ENCODE measurements around the gene TET3.
"Not testable (repeated sequence)": the region's sequence is repeated elsewhere in the genome, so short reads cannot be mapped to it uniquely, and the experiment has no call there.

Gene TET3

GRCh38 chr2:73984203-73984921 lies at the start of gene TET3:
TSS of gene TET3 (plus strand) at chr2:73984910. CDS start at chr2:73986404, 1,494 bp downstream.
- no peak for DNase-seq

DNA sequence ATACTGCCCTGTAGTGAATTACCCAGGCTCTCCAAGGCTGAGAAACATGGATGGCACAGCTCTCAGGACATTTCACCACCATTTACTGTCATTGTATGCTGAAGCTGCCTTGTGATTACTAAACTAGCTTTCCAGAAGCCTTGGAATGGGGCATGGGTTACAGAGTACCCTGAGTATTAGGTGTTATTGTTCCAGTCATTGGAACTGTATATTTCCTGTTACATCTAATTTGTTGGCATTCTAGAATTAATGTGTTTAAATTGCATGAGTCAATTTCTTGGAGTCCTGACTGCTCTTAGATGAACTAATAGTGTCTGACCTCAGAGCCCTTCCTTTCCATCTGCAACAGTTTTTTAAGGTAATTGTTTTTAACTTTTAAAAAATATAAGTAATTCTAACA lies 49.1 kb upstream of the TET3 start:
- no peak for DNase-seq

DNA sequence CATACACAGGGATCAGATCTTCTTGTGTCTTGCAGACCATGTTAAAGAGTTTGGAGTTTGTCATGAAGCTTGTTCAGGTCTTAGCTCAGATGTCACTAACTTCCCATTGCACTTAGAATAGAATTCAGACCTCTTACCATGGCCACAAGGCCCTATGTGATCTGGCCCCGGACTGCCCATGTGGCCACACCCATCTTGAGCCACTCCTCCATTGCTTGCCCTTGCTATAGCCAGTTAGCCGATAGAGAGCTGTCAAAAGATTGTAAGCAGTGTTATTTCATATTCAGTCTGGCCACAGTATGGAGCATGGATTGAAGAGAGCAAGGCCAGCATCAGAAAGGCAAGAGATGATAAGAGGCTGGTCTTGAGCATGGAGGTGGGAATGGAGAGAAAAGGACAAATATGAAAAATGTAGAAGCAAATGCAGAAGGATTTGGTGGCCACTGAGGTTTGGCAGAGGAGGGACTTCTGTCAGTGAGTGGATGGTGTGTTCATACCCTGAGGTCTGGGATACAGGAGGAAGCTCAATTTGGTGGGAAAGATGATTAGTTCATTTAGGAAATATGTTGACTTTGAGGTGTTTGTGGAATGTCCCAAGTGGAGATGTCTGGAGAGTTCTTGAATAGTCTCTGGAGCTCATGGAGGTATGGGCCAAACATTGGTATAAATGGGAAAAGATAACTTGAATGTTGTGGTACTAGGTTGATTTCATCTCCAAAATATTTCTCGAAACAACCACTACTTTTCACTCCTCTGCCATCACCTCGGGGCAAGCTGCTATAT lies 47.4 kb upstream of the TET3 start:
- DNase-seq: no peak

- no peak for DNase-seq
Measured at GRCh38 chr2:73937899-73938298, 46.8 kb upstream of the TET3 start.

- no peak for DNase-seq
Measured at GRCh38 chr2:73938718-73939352, 45.9 kb upstream of the TET3 start.

DNA sequence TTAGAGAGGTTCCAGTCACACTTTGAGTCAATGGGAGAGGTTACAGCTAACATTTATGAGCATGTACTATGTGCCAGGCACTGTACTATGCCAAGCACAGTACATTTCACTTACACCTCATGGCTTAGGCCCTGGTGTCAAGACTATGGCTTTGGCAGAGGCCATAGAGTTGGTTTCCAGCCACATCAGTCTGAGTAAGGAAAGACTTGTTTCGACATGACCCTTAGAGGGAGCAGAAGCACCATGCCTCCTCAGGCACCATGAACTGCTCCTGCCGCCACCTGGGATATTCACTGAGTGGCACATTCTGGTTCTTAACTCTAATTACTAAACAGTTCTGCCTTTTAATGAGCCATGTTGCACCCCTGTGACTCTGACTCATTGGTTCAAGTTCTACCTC lies 45.3 kb upstream of the TET3 start:
- DNase-seq: no peak

GRCh38 chr2:73940066-73940465 lies 44.6 kb upstream of the TET3 start:
- DNase-seq: not testable (repeated sequence)

DNA sequence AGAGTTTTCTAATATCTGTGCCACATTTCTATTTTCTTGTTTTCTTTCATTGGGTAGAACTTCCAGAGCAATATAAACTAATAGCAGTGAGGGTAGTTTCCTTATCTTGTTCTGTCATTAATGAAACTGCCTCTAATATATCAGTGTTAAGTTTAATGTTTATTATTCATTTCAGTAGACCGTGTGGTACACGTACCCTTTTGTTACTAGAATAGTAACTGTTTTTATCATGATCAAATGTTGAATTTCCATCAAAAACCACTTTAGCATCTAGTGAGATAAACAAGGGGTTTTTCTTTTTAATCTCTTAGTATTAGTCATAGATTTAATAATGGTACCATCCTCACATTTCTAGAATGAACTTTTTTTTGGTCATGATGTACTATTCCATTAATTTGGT lies 42.0 kb upstream of the TET3 start:
- DNase-seq: no peak

DNA sequence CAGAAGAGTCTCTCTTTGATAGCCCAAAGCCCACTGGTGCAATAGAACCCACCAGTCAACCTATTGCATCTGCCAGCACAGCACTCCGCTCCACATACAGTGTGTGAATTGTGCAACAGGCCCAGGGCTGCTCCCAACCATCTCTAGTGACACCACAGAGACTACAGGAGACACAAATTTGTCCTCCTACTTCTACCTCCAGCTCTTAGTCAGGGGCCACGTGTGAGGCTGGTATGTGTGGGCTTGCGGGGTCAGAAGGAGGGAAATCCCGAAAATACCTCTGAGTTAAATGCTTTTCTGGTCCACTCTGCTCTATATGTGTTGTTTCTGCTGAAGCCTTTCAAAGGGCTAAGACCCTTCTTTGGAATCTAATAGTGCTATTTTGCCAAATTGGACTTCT lies 40.0 kb upstream of the TET3 start:
- DNase-seq: no peak

DNA sequence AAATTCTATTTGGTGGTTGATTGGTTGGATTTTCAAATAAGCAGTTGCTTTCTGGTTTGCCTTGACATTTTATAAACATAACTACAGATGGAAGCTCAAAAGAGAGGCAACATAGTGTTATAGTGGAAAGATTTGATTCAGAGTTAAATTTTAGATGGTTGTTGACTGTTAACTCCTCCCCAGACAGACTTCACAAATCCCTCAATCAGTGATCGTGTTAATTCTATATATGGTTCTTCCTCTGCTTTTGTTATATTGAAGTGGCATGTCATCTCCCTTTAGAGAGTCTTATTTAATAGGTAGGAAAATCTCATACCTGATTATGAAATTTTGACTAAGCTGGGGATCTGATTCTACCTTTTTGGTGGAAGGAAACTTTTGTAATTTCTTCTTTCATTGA lies 38.5 kb upstream of the TET3 start:
- no peak for DNase-seq

GRCh38 chr2:73946666-73947065 lies 38.0 kb upstream of the TET3 start:
- DNase-seq: no peak

- no peak for DNase-seq
Measured at GRCh38 chr2:73947412-73948018, 37.2 kb upstream of the TET3 start.

DNA sequence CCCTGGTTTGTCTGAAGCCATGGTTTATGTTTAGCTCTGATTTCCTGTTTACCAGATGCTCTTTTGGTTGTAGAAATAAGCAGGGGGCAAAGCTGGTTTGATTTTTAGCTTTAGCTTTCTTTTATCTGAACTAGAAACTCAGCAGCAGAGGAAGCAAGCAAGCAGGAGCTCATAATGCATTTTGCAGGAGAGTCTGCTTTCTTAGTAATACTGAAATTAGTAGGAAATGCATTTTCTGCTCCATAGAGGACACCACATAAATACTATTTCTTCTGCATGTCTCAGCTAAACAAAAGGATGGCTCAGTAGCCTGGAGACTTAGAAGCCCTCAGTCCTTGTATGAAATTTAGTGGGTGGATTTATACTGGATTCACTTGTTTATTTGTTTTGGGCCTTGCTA lies 34.9 kb upstream of the TET3 start:
- no peak for DNase-seq

DNA sequence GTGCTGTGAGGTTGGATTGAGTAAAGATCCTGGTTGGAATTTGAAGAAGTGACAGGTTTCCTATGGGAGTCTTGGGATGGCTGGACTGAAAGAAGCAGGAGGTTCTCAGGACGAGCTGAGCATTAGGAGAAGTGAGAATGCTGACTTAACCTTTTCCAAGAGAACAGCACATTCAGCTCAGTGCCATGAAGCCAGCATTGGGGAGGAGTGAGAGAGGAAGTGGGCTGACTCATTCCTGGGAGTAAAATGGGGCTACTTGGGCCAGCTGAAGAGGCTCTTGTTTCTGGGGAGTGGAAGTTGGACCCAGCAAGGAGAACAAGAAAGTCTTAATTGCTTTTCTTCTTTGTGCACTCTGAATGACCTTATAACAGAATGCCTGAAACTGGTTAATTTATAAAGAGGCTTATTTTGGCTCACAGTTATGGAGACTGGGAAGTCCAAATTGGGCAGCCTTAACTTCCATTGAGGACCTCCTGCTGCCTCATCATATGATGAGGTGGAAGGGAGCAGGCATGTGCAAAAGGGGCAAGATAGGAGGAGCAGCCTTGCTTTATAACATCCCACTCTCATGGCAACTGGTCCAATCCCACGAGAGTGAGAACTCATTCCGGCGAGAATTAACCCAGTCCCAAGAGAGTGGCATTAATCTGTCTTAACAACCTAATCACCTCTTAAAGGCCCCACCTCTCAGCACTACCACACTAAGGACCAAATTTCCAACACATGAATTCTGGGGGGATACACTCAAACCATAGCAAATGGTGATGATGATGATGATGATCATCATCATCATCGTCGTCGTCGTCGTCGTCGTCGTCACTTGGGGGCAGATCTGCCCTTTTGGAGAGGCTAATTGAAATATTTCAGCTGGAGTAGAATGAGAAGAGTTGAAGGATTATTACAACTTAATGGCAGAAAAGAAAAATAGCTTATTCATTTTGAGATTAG lies 31.9 kb upstream of the TET3 start:
- no peak for DNase-seq

- DNase-seq: no peak
Measured at GRCh38 chr2:73956218-73956865, 28.4 kb upstream of the TET3 start.

- no peak for DNase-seq
Measured at GRCh38 chr2:73961274-73961673, 23.4 kb upstream of the TET3 start.

DNA sequence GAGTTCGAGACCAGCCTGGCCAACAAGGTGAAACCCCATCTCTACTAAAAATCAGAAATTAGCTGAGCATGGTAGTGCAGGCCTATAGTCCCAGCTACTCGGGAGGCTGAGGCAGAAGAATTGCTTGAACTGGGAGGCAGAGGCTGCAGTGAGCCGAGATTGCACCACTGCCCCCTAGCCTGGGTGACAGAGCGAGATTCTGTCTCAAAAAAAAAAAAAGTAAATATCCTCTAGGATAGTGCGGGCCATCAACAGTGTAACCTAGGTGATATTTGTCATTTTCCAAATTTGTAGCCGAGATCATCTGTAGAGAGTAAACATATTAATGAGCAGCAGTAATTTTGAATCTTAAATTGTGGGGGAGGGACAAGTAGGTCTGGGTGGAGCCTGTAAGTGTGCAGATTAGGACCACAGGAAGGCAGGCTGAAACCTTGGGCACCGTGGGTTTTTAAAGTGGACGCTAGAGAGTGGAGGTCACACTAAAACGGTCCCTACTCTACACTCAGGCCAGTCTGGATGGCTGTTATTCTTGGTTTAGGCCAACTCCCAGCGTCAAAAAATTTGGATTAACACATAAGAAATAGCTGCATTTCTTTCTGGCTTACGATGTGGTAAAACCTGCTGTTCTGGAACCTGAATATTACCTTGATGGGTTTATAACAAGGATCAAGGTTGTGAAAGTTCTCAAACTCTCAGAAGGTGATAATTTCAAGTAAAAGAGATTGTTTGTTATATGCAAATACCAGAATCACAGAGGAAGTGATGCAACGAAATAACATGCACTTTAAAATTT lies 22.7 kb upstream of the TET3 start:
- DNase-seq: no peak

DNA sequence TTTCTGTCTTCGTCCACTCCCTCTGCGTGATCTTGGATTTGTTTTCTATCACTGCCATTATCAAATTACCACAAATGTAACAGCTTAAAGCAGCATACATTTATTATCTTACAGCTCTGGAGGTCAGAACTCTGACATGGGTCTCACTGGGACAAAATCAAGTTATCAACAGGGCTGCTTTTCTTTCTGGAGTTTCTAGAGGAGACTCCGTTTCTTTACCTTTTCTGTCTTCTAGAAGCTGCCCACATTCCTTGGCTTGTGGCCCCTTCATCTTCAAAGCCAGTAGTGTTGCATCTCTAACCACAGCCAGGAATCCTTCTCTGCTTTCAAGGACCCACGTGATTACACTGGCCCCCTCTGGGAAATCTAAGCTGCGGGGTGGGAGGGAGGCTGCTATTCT lies 21.9 kb upstream of the TET3 start:
- no peak for DNase-seq

- no peak for DNase-seq
Measured at GRCh38 chr2:73963385-73964120, 21.2 kb upstream of the TET3 start.

- DNase-seq: no peak
Measured at GRCh38 chr2:73964223-73964622, 20.5 kb upstream of the TET3 start.

All from NCI-H1105 treated with DMSO at 0.1 percent for 48 hours (cell line).